Glomerular visceral epithelial cell (primary cell): ENCODE measurements around the gene CTNNA3.

Experiments used
- DNase-seq: peaks from one replicate; pipeline ENCODE4 v3.0.0-alpha.2; 2016; ENCODE audit errors: extremely low spot score

Gene CTNNA3

DNA sequence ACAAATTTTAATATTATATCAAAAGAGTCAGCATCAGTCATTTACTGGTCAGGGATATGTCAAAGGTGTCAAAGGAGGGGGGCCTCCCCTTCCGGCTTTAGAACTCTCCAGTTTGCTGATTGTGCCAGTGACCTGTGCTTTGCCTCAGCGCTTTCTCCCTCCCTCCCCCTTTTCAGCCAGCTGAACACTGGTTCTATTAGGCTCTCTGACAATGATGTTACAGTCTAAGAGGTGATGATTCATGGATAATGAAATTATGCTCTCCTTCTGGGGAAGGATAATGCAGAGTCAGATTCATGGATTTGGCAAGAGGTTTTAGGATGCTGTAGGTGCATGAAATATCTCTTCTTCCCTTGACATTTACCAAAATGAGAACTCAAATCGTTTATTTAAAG is 764.0 kb downstream of the CTNNA3 start:
- peak; percentile 39 for DNase-seq

DNA sequence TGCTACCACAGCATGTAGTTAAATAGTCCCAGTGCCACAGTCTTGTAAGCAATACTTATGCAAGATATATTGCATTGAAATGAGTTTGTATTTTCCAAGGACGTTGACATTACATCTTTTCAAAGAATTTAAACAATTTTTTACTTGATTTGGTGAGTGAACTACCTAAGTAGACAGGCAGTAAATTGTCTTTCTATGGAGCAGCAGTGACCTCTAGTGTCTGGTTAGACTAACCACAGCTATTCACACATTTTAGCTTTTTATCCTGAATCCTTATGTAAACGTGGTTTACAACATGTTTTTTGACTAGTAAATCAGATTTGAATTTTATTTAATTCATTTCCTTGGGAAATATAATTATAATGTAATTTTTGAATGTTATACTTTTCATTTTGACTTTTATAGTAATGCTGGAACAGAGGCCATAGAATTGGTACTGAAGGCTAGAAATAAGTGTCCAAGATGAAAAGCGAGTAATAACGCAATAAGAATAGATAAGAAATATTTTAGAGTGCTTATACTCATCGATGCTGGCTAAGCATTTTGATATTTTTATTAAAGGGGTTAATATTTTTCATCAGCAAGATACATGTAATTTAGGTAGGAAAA is 764.6 kb downstream of the CTNNA3 start:
- peak; percentile 61 for DNase-seq

DNA sequence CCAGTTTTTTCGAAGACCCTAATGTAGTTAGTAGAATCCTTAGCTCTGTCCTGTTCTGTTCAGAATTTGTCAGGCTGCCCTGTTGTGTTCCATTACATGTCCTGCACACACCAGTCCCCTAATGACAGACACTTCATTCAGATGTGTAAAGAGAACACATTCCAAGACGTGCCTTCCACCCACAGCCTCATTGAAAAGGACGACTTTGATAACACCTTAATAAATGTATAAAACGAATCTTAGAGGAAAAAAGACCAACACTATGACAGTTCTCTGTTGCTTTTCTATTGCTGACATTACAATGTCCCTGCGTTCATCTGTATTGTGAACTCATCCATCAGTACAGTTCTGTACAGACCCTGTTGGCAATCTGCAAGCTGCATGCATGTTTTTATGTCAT is 766.6 kb downstream of the CTNNA3 start:
- DNase-seq, result no peak

DNA sequence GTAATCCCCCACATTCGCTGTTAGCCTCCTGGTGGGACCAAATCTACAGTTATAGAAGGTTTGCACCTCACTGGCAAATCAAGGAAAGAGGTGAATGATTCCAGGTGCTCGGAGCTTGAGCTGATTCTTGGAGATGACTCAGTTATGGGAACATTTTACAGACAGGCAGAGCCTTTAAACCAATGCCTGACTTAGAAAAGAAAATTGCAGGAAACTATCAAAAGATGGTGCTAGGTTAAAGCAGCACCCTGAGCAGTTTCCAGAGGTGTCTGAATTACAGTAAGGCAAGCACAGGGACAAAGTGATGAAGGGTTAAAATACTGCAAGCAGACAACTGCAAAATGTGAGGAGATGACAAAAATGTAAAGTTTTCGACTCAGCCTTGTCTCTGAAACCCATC is 767.2 kb downstream of the CTNNA3 start:
- no peak for DNase-seq

DNA sequence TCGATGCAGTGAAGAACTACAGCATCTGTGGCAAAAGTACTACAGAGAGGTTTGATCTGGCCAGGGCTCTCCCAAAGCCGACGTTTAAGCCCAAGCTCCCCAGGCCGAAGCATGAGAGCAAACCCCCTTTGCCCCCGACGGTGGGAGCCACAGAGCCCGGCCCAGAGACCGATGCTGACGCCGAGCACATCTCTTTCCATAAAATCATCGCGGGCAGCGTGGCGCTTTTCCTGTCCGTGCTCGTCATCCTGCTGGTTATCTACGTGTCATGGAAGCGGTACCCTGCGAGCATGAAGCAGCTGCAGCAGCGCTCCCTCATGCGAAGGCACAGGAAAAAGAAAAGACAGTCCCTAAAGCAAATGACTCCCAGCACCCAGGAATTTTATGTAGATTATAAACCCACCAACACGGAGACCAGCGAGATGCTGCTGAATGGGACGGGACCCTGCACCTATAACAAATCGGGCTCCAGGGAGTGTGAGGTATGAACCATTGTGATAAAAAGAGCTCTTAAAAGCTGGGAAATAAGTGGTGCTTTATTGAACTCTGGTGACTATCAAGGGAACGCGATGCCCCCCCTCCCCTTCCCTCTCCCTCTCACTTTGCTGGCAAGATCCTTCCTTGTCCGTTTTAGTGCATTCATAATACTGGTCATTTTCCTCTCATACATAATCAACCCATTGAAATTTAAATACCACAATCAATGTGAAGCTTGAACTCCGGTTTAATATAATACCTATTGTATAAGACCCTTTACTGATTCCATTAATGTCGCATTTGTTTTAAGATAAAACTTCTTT is 767.8 kb downstream of the CTNNA3 start:
- peak; percentile 2 for DNase-seq

DNA sequence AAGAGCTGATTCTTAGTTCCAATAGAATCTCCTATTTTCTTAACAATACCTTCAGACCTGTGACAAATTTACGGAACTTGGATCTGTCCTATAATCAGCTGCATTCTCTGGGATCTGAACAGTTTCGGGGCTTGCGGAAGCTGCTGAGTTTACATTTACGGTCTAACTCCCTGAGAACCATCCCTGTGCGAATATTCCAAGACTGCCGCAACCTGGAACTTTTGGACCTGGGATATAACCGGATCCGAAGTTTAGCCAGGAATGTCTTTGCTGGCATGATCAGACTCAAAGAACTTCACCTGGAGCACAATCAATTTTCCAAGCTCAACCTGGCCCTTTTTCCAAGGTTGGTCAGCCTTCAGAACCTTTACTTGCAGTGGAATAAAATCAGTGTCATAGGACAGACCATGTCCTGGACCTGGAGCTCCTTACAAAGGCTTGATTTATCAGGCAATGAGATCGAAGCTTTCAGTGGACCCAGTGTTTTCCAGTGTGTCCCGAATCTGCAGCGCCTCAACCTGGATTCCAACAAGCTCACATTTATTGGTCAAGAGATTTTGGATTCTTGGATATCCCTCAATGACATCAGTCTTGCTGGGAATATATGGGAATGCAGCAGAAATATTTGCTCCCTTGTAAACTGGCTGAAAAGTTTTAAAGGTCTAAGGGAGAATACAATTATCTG is 768.6 kb downstream of the CTNNA3 start:
- no peak for DNase-seq

DNA sequence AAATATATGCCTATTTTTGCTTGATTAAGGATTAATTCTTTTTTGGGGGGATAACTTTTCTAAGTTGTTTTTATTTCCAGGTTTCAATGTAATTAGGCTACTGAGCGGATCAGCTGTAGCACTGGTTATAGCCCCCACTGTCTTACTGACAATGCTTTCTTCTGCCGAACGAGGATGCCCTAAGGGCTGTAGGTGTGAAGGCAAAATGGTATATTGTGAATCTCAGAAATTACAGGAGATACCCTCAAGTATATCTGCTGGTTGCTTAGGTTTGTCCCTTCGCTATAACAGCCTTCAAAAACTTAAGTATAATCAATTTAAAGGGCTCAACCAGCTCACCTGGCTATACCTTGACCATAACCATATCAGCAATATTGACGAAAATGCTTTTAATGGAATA is 769.2 kb downstream of the CTNNA3 start:
- no peak for DNase-seq

DNA sequence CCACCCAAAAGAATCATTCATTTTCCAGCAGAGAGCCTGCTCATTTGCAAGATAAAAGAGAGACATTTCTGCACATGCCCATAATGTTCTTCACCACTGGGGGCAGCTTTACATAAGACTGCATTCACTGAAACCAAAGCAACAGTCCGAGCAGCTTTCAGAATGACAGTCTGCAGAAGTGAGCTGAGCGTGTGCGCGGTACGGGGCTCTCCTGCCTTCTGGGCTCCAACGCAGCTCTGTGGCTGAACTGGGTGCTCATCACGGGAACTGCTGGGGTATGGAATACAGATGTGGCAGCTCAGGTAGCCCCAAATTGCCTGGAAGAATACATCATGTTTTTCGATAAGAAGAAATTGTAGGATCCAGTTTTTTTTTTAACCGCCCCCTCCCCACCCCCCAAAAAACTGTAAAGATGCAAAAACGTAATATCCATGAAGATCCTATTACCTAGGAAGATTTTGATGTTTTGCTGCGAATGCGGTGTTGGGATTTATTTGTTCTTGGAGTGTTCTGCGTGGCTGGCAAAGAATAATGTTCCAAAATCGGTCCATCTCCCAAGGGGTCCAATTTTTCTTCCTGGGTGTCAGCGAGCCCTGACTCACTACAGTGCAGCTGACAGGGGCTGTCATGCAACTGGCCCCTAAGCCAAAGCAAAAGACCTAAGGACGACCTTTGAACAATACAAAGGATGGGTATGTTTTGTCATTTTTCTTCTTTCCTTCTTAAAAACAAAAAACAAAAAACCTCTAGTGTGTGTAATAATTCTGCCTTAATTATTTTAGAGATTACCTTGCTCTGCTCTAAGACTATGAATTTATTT is 769.9 kb downstream of the CTNNA3 start, which contains the start of gene LRRTM3:
Gene LRRTM3, plus strand, starts transcription at position 141 of the 820 bp plus-strand sequence.
- DNase-seq, result peak; percentile 74

DNA sequence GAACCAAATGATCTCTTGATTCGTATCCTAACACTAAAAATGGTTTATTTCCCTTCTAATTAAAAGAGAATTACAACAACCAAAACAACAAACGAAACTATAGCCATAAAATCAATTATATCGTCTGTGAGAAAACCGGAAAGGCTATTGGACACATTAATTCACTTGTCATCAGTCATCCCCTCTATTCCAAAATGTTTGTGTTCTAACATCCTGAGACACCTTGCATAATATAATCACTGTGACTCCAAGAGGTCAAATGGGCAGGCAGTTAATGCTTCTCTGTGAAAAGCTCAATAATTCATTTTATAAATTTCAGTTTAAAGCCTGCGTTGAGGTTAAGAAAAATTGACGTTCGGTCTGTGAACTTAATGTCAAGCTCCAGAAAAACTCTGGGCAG is 770.6 kb downstream of the CTNNA3 start:
- no peak for DNase-seq

DNA sequence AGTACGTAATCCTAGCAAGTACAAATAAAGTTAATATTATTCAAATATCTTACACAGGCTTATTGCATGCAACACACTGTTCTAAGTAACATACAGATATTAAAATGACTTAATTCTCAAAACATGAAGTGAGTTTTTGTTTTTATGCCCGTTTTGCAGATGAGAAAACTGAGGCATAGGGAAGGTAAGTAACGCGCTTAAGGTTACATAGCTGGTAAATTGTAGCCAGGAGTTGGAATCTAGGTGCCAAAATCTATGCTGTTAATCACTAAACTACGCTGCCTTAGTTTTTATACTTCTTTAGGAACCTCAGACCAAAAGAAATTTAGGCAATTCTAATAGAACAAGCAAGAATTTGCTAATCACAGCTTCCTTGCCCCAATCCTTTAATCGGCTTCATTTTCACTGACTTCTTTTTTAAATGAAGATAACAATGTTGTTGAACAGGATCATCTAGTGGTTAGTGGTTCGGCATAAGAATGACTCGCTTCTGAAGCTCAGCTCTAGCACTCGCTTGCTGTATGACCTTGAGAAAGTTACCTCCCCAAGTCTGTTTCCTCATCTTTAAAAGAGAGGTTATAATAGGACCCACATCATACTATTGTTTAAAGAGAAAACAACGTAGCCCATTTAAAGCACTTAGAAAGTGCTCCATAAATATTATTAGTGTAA is 771.2 kb downstream of the CTNNA3 start:
- DNase-seq, result peak; percentile 6

DNA sequence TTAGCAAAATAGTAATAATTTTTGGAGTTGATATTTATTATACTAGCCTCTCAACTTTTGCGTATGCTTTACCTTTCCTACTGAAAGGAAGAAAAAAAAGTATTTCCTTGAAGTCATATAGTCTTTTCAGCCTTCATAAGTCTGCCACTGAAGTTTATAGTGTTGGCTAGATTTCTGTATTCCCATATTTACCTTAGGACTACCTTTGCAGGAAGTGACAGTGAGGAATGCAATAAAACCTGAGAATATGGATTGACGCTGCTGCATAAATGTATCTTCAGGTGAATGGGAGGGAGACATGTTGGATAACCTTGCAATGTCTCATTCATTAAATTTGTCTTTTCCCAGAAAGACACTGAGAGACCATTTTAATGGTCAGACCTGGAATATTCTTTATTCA is 776.7 kb downstream of the CTNNA3 start:
- DNase-seq, result no peak

DNA sequence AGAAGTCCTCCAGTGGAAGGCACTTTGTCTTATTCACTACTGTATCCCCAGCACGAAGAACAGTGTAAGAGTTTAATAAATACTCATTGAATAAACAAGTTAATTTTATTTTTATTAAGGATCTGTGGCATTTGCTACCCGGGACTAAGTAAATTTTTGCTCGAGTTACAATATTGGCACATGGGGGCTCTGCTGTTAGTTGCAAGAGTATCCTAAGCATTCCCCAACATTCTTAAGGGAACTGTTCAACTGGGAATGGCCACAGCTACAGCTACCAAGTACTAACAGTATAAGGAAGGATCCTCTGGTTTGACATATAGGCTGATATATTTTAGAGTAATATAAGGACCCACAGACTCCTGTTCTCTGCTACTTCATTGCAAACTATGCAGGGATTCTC is 778.9 kb downstream of the CTNNA3 start:
- peak; percentile 3 for DNase-seq

DNA sequence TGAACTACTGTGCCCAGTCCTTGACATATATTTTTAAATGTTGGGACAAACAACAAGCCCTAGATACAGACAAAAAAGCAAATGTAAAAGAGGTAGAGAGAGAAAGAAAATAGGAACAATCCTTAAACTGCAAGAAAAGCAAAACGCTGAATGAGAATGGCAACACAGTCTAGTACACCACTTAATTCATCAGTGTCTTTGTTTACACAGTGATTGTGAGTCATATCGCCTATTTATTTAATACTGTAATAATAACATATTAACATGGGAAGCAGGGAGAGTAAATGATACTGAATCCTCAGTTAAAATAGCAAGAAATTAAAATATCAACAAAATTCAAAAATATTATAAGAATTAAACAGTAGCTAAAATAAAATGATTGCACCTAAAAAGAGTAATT is 780.0 kb downstream of the CTNNA3 start:
- no peak for DNase-seq

DNA sequence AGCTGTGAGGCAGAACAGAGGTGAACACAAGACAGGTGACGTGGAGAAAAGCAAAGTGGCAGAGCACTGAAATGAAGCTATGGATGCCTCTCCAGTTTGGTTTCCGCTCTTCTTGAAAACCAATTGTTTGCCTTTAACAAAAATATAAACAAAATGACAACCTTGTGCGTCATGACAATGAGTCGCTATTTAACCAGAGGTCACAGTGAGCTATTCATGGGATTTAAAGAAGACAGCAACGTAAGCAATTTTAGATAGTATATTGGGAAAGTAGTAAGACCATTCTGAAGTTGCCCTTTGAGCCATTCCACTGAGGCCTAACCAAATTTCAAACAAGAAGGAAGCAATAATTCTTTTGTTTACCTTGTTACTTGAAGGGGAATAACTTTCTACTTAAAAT is 785.3 kb downstream of the CTNNA3 start:
- DNase-seq, result no peak

DNA sequence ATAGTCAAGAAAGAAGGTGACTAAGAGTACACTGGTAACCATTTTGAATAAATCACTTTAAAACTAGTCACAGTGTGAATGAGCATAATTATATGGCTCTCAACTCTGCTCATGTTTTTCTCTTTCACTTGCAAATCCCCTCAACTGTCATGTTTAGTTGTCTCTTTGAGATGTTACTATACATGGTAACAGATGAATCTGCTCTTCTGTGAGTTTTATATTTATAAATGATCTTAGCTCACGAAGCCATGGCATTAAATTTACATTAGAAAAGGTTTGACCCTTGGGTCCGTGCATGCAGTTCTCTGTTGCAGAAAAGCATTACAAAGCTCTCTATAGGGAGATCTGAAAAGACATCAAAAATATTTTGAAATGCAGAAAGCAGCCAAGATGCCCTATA is 803.1 kb downstream of the CTNNA3 start:
- no peak for DNase-seq

DNA sequence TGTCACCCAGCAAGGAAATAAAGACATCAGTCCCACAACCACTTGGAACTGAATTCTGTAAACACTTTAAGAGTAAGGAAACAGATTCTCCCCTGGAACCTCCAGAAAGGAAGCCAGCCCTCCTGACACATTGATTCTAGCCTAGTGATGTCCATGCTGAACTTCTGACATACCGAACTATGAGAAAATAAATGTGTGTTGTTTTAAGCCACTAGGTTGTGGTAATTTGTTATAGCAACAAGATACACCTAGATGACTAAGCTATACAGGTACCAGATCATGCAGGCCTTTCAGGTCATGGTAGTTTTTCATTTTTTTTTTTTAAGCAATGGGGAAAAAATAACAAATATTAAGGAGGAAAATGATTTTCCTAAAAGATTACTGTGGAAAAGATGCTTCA is 807.8 kb downstream of the CTNNA3 start:
- DNase-seq, result no peak

DNA sequence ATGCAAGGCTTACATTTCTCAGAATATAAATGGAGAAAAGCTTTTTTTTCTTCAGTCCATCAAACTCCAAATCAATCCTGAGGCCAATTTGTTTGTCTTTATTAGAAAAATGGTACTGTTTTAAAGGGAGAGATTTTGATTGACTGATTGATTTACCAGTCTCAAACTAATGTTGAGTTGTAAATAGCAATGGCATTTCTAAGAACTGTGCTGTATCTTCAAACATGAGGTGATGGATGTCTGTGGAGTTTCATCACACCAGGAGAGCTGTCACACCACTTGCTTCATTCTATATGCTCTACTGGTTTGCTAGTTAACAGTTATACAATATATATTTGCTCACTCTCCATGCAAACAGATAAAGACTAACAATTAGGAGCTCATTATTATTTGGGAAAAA is 809.1 kb downstream of the CTNNA3 start:
- no peak for DNase-seq

DNA sequence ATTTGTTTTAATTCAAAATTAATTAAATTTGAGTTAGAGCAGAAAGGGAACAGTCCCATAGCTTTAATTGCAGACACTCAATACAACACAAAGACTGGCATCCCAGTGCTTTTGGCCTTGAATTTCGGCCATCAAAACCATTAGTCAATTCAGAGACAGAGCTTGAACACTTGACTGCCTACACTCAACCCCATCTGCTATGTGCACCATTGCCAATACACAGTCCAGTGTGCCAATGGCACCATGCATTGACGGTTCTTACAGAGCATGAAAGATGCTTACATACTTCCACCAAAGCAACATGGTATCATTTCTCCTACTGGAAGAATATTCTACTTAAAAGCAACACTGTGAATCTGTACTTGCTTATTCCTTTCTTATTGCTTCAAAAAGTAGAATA is 813.7 kb downstream of the CTNNA3 start:
- no peak for DNase-seq

DNA sequence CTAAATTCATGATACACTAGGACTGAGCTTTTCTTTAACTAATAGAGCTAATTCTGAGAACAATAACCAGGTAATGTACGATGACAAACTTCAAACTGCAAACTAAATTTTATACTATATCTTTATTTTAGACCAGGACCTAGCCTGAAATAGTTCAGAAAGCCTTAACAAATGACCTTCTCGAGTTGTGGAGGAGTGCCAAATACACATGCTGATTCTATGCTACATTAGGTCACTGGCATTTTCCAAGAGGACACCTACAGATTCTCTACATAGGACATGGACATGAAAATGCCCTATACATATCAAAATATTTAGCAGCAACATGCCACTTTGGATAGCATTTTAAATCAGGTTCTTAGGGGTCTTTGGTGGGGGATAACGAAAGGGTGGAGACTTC is 814.2 kb downstream of the CTNNA3 start:
- no peak for DNase-seq

DNA sequence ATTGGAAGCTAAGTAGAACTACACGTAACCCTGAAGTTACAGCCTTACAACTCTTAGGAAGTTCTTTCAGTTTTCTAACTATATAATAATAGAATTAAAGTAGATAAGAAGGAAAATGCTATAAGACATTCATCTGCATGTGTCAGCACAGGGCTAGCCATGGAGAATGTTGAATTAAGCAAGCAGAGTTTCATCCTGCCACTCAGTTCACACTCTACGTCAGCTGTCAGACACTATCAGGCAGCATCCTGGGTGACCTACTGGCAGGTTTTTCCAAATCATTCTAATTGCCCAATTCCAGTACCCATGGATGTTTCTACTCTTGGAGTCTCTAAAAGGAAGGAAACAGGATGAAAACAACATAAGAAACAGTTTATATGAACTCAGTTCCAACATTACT is 815.2 kb downstream of the CTNNA3 start:
- DNase-seq, result no peak

DNA sequence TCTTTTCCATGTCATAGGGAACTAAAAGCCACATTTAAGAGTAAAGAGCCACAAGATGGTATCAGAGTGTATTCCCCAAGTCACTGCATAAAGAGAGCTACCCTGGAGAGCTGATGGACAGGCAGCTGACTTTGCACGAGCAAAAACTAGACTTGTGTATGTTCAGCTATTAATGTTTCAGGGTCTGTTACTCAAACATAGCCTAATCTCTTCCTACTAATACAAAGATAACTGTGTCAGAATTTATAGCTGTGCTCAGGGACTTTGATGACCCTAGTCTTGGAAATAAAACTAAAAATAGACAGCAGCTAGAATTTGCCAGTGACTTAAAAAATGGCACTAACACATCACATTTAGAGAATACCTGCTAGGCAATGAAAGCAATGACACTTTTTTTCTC is 815.7 kb downstream of the CTNNA3 start:
- DNase-seq, result no peak

DNA sequence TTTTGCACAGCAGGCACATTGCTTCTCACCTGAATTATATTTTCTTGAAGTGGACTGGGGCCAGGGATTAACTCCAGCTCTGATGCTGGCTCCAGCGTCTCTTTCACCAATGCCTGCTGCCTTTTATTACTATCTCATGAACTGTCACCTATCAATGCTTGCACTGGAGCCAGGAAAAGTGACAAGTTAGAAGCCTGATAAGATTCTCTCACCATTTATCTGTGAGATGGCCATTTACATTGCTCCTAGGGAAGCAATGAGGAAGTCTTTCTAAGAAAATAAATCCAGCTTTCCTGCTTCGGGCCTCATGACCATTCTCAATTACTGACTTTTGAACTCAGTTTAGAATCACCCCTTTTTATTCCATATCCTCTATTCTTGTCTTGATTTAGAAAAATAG is 818.6 kb downstream of the CTNNA3 start:
- no peak for DNase-seq
